KMS-11 (cell line): ENCODE measurements around the gene TUFT1.

ENCODE experiments used
- H2AFZ ChIP-seq: fragments of 200-600 bp; sonication (generic); 2 replicates; pipeline ENCODE4 v1.6.1; 2016; ENCODE audit warnings: antibody characterized with exemption, mixed run types, low read depth
- H3K27ac ChIP-seq: fragments of 200-600 bp; sonication (generic); 2 replicates; pipeline ENCODE4 v1.6.1; 2016; ENCODE audit warnings: mild to moderate bottlenecking, mixed run types
- H3K27me3 ChIP-seq: fragments of 200-600 bp; sonication (generic); 2 replicates; pipeline ENCODE4 v1.6.1; 2017; ENCODE audit warnings: mild to moderate bottlenecking, low read depth, mixed run types, moderate library complexity; ENCODE audit not compliant: insufficient read depth
- H3K36me3 ChIP-seq: fragments of 200-600 bp; sonication (generic); 2 replicates; pipeline ENCODE4 v1.6.1; 2017; ENCODE audit warnings: mild to moderate bottlenecking, mixed run types; ENCODE audit not compliant: insufficient read depth
- H3K4me1 ChIP-seq: fragments of 200-600 bp; sonication (generic); 2 replicates; pipeline ENCODE4 v1.6.1; 2016; ENCODE audit warnings: mild to moderate bottlenecking, low read depth, mixed run types; ENCODE audit not compliant: poor library complexity, severe bottlenecking
- H3K4me2 ChIP-seq: fragments of 200-600 bp; sonication (generic); 2 replicates; pipeline ENCODE4 v1.7.0; 2016; ENCODE audit warnings: mild to moderate bottlenecking, mixed run types
- H3K4me3 ChIP-seq: fragments of 200-600 bp; sonication (generic); IDR thresholded peaks from 2 replicates; pipeline ENCODE4 v1.6.1; 2017; ENCODE audit warnings: low read depth, low read length, mixed read lengths; ENCODE audit not compliant: insufficient read depth
- H3K79me2 ChIP-seq: fragments of 200-600 bp; sonication (generic); 2 replicates; pipeline ENCODE4 v1.6.1; 2016; ENCODE audit warnings: low read depth, mixed run types; ENCODE audit not compliant: insufficient read depth
- H3K9ac ChIP-seq: fragments of 200-600 bp; sonication (generic); 2 replicates; pipeline ENCODE4 v1.6.1; 2016; ENCODE audit warnings: mild to moderate bottlenecking, mixed run types
- H4K20me1 ChIP-seq: fragments of 200-600 bp; sonication (generic); 2 replicates; pipeline ENCODE4 v1.6.1; 2016; ENCODE audit warnings: mild to moderate bottlenecking, mixed run types; ENCODE audit not compliant: insufficient read depth
- TF ChIP-seq, protein P1 (sequence below): fragments of 200-600 bp; sonication (generic); conservative IDR thresholded peaks from 2 replicates; pipeline ENCODE4 v1.6.1; 2017; ENCODE audit warnings: low read depth, mild to moderate bottlenecking, antibody characterized with exemption, low read length, moderate library complexity, mixed read lengths

TUFT1 gene

GRCh38 chr1:151553659-151554058 is 13.6 kb downstream of the TUFT1 start:
- no peak overlapping the region for H3K4me3 ChIP-seq
- no peaks in the 10 kb centered on the region for H4K20me1 ChIP-seq
- H3K36me3 ChIP-seq: no peaks in the 10 kb centered on the region
- no peak overlapping the region for H3K9ac ChIP-seq
- H3K27ac ChIP-seq: no peak overlapping the region
- TF ChIP-seq, protein P1, sequence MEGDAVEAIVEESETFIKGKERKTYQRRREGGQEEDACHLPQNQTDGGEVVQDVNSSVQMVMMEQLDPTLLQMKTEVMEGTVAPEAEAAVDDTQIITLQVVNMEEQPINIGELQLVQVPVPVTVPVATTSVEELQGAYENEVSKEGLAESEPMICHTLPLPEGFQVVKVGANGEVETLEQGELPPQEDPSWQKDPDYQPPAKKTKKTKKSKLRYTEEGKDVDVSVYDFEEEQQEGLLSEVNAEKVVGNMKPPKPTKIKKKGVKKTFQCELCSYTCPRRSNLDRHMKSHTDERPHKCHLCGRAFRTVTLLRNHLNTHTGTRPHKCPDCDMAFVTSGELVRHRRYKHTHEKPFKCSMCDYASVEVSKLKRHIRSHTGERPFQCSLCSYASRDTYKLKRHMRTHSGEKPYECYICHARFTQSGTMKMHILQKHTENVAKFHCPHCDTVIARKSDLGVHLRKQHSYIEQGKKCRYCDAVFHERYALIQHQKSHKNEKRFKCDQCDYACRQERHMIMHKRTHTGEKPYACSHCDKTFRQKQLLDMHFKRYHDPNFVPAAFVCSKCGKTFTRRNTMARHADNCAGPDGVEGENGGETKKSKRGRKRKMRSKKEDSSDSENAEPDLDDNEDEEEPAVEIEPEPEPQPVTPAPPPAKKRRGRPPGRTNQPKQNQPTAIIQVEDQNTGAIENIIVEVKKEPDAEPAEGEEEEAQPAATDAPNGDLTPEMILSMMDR: no peak
- no peaks in the 10 kb centered on the region for H3K79me2 ChIP-seq
- no peaks in the 10 kb centered on the region for H3K27me3 ChIP-seq
- H2AFZ ChIP-seq: no peak overlapping the region
- H3K4me2 ChIP-seq: no peak overlapping the region
- H3K4me1 ChIP-seq: peaks cover 14% of the 10 kb centered on the region

DNA sequence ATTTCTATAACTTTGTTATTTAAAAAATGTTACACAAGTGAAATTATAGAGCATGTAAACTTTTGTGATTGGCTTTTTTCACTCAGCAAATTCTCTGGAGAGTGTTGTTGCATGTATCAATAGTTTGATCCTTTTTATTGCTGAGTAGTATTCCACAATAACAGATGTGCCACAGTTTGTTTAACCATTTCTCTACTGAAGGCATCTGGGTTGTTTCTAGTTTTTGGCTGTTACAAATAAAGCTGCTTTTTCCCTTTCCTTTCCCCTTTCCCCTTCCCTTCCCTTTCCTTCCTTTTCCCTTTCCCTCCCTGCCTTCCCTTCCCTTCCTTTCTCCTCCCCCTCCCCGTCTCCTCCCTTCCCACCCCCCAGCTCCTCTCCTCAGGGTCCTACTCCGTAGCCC is 15.9 kb downstream of the TUFT1 start:
- Histone ChIP-seq H3K36me3 (no peaks in the 10 kb centered on the region), H3K79me2 (no peaks in the 10 kb centered on the region), H3K4me1 (peaks cover 14% of the 10 kb centered on the region), H3K9ac (no peak overlapping the region), H3K4me2 (no peak overlapping the region), H4K20me1 (no peaks in the 10 kb centered on the region), H3K27ac (no peak overlapping the region), H3K4me3 (no peak overlapping the region), H3K27me3 (no peaks in the 10 kb centered on the region), H2AFZ (no peak overlapping the region)
- TF ChIP-seq, protein P1: no peak

GRCh38 chr1:151562661-151563060 is 22.6 kb downstream of the TUFT1 start:
- no peak overlapping the region for H3K4me2 ChIP-seq
- peaks cover under 1% of the 10 kb centered on the region for H3K4me1 ChIP-seq
- no peaks in the 10 kb centered on the region for H3K79me2 ChIP-seq
- no peak overlapping the region for H2AFZ ChIP-seq
- H3K27me3 ChIP-seq: no peaks in the 10 kb centered on the region
- no peaks in the 10 kb centered on the region for H4K20me1 ChIP-seq
- TF ChIP-seq, protein P1: no peak
- no peaks in the 10 kb centered on the region for H3K36me3 ChIP-seq
- no peak overlapping the region for H3K4me3 ChIP-seq
- H3K9ac ChIP-seq: no peak overlapping the region
- no peak overlapping the region for H3K27ac ChIP-seq

- no peak overlapping the region for H3K4me2 ChIP-seq
- H3K27ac ChIP-seq: no peak overlapping the region
- H3K4me3 ChIP-seq: no peak overlapping the region
- no peak overlapping the region for H3K9ac ChIP-seq
- H3K36me3 ChIP-seq: no peaks in the 10 kb centered on the region
- TF ChIP-seq, protein P1: no peak
- no peaks in the 10 kb centered on the region for H4K20me1 ChIP-seq
- H2AFZ ChIP-seq: no peak overlapping the region
- no peaks in the 10 kb centered on the region for H3K79me2 ChIP-seq
- no peaks in the 10 kb centered on the region for H3K27me3 ChIP-seq
- peaks cover 8% of the 10 kb centered on the region for H3K4me1 ChIP-seq
Measured at GRCh38 chr1:151563376-151563775, 23.3 kb downstream of the TUFT1 start.
